GM21619 (cell line): ENCODE data around the gene LIM2.
A peak's percentile ranks its signal among the peaks of the same experiment; 100 is the strongest.

ENCODE experiments used
- ATAC-seq: cut with Tn5 transposase; IDR thresholded peaks from one replicate; pipeline ENCODE4 v1.9.1; 2021; ENCODE audit not compliant: unreplicated experiment

LIM2 gene

GRCh38 chr19:51366389-51367254 is 21.2 kb downstream of the LIM2 start:
- peak; percentile 43 for ATAC-seq

GRCh38 chr19:51365965-51366388 is 21.8 kb downstream of the LIM2 start, which contains the start of gene ETFB:
TSS of gene ETFB (minus strand) at chr19:51366388. CDS start at chr19:51366326, 62 bp downstream.
- no peak for ATAC-seq

GRCh38 chr19:51365211-51365964 is 22.4 kb downstream of the LIM2 start:
- no peak for ATAC-seq

- ATAC-seq, result no peak
These were observed 23.3 kb downstream of the LIM2 start for GRCh38 chr19:51364200-51365106.

- ATAC-seq, result no peak
These were observed 26.5 kb downstream of the LIM2 start for GRCh38 chr19:51361239-51361638.

GRCh38 chr19:51359294-51359693 is 28.5 kb downstream of the LIM2 start:
- ATAC-seq, result no peak

- ATAC-seq, result no peak
These were observed 29.8 kb downstream of the LIM2 start for GRCh38 chr19:51357952-51358351.

GRCh38 chr19:51356159-51356801 is 31.5 kb downstream of the LIM2 start:
- ATAC-seq, result no peak

- no peak for ATAC-seq
These were observed 33.0 kb downstream of the LIM2 start for GRCh38 chr19:51354742-51355148.

GRCh38 chr19:51354103-51354741 is 33.6 kb downstream of the LIM2 start:
- ATAC-seq, result no peak

- ATAC-seq, result no peak
These were observed 34.9 kb downstream of the LIM2 start for GRCh38 chr19:51352783-51353360.

- ATAC-seq, result no peak
These were observed 36.3 kb downstream of the LIM2 start for GRCh38 chr19:51351266-51351990.

GRCh38 chr19:51347209-51347928 is 40.4 kb downstream of the LIM2 start:
- ATAC-seq, result no peak

GRCh38 chr19:51346742-51347141 is 41.0 kb downstream of the LIM2 start:
- ATAC-seq, result no peak

- ATAC-seq, result no peak
These were observed 42.6 kb downstream of the LIM2 start for GRCh38 chr19:51345076-51345620.

GRCh38 chr19:51342631-51343569 is 44.9 kb downstream of the LIM2 start:
- no peak for ATAC-seq
